NCI-H2107 treated with DMSO at 0.1 percent for 48 hours (cell line): ENCODE measurements around the gene ASCL3.
"Not testable (repeated sequence)": the region's sequence is repeated elsewhere in the genome, so short reads cannot be mapped to it uniquely, and the experiment has no call there.

Experiments used
- DNase-seq: peaks from one replicate; lab custom pipeline; 2025; ENCODE audit not compliant: unreplicated experiment; lab: John Stamatoyannopoulos, UW

The ASCL3 gene

GRCh38 chr11:8911029-8911823 lies 31.6 kb downstream of the ASCL3 start, which contains the start of gene AKIP1:
TSS of gene AKIP1 (plus strand) at chr11:8911189. CDS start at chr11:8911450, 261 bp downstream.
- DNase-seq = peak; percentile 79

- no peak for DNase-seq
These were observed 32.2 kb downstream of the ASCL3 start for GRCh38 chr11:8910649-8911026.

- DNase-seq = no peak
These were observed 34.7 kb downstream of the ASCL3 start for GRCh38 chr11:8908099-8908498.

DNA sequence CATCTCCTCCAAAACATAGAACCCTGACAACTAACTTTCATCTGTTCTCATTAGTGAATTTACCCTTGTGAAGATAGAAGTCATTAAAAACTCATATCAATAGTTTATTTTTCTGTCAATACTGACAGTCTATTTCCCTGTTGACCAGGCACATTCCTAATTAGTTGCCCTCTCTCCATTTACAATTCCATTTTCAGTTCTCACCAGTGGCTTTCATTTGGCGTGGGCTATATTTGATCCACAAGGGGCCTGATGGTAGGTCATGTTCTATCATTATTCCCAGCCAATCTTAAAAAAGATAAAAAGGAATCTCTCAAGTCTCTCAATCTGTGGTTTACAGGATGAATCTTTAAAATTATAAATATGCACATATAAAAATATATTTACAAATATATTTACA lies 35.7 kb downstream of the ASCL3 start:
- DNase-seq = no peak

- no peak for DNase-seq
These were observed 37.2 kb downstream of the ASCL3 start for GRCh38 chr11:8905528-8906165.

DNA sequence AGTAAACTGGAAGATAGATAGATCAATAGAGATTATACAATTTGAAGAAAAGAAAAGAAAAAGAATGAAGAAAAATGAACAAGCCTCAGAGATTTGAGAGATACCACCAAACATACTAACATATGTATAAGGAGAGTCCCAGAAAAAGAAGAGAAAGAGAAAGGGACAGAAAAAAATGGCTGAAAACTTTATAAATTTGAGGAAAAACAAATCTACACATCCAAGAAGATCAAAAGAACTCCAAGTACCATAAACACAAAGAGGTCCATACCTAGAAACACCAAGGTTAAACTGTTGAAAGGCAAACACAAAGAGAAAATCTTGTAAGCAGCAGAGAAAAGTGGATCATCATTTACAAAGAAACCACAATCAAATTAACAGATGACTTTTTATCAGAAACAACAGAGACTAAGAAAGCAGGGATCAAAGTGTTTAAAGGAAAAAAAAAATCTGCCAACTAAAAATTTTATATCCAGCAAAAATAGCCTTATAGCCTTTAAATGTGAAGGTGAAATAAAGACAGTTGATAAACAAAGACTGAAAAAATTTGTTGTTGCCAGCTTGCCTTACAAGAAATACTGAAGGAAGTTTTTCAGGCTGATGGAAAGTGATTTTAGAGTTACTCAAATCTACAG lies 43.6 kb downstream of the ASCL3 start:
- DNase-seq = no peak

DNA sequence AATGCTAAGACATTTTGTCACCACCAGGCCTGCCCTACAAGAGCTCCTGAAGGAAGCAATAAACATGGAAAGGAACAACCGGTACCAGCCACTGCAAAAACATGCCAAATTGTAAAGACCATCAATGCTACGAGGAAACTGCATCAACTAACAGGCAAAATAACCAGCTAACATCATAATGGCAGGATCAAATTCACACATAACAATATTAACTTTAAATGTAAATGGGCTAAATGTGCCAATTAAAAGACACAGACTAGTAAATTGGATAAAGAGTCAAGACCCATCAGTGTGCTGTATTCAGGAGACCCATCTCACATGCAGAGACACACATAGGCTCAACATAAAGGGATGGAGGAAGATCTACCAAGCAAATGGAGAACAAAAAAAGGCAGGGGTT lies 51.6 kb downstream of the ASCL3 start:
- DNase-seq = not testable (repeated sequence)
